Measurements from ENCODE around the gene LRCH4. TPM values are rescaled to one million over a fixed set of nuclear protein-coding genes. Genes with fewer than 3 reads are reported as not detected.

Gene LRCH4
- total and polyA plus RNA-seq, 2 of the 13 experiments (the other 11 are each of a cell fraction or from before 2014, with no cell fraction given): 7.0 to 9.3 TPM

DNA sequence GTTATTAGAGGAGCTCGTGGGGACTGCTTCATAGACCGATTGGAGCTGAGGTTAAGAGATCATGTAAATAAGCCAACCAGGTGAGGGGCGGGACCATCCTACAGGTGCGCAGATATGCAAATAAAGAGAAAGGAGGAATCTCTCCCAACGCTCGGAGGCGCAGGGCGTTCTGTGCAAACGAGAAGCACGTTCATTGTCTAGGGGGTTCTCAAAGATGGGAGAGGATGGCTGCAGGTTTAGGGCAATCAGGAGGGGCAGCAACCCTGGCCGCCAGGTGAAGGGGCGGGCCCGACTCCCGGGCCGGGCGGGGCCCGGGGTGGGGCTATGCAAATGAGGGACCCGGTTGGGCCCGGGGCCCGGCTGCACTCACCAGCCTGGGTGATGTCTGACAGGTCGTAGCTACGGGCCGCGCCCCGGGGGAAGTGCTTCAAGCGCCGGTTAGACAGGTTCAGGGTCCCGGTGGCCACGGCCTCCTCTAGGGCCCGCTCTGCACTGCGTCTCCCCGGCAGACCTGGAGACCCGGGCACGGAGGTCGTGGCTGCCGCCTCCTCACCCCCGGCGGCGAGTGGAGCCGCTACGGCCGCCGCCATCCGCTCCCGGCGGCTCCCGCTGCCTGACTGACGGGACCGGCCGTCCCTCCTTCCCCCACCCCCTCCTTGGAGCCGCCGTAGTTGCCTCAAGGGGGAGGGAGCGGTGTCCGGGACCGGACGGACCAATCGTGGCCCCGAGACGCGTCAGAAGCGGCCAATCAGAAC is at the start of gene LRCH4 (continued):
- TF ChIP-seq ZNF749 (CRISPR knock-in tag; IDR thresholded peaks at IDR 0.05; ENCODE audit: borderline replicate concordance) (no peak), MAF1 (CRISPR knock-in tag; IDR thresholded peaks at IDR 0.05; ENCODE audit: borderline replicate concordance) (0 out of 2 replicates have a peak, but pooled peaks have one; percentile 69), EED (CRISPR knock-in tag; IDR thresholded peaks at IDR 0.05) (0 out of 2 replicates have a peak, but pooled peaks have one; percentile 52), FOXC1 (CRISPR knock-in tag; IDR thresholded peaks at IDR 0.05; ENCODE audit: borderline replicate concordance) (peak; percentile 74; the same call in 1 of the 2 replicates), PTBP1 (IDR thresholded peaks at IDR 0.05; ENCODE audit: low read depth, low read length, poor library complexity, severe bottlenecking) (no peak), ZNF546 (CRISPR knock-in tag; conservative IDR thresholded peaks at IDR 0.05) (0 out of 2 replicates have a peak, but pooled peaks have one; percentile 43), DMAP1 (CRISPR knock-in tag; IDR thresholded peaks at IDR 0.05) (peak; percentile 69; the same call in 1 of the 2 replicates), ZNF562 (CRISPR knock-in tag; IDR thresholded peaks at IDR 0.05; ENCODE audit: borderline replicate concordance) (no peak), MXD4 (CRISPR knock-in tag; IDR thresholded peaks at IDR 0.05) (peak; percentile 81)
- TF ChIP-seq, protein P1, sequence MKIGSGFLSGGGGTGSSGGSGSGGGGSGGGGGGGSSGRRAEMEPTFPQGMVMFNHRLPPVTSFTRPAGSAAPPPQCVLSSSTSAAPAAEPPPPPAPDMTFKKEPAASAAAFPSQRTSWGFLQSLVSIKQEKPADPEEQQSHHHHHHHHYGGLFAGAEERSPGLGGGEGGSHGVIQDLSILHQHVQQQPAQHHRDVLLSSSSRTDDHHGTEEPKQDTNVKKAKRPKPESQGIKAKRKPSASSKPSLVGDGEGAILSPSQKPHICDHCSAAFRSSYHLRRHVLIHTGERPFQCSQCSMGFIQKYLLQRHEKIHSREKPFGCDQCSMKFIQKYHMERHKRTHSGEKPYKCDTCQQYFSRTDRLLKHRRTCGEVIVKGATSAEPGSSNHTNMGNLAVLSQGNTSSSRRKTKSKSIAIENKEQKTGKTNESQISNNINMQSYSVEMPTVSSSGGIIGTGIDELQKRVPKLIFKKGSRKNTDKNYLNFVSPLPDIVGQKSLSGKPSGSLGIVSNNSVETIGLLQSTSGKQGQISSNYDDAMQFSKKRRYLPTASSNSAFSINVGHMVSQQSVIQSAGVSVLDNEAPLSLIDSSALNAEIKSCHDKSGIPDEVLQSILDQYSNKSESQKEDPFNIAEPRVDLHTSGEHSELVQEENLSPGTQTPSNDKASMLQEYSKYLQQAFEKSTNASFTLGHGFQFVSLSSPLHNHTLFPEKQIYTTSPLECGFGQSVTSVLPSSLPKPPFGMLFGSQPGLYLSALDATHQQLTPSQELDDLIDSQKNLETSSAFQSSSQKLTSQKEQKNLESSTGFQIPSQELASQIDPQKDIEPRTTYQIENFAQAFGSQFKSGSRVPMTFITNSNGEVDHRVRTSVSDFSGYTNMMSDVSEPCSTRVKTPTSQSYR (CRISPR knock-in tag; IDR thresholded peaks at IDR 0.05; ENCODE audit: borderline replicate concordance): peak; percentile 100
- TF ChIP-seq, protein P2, sequence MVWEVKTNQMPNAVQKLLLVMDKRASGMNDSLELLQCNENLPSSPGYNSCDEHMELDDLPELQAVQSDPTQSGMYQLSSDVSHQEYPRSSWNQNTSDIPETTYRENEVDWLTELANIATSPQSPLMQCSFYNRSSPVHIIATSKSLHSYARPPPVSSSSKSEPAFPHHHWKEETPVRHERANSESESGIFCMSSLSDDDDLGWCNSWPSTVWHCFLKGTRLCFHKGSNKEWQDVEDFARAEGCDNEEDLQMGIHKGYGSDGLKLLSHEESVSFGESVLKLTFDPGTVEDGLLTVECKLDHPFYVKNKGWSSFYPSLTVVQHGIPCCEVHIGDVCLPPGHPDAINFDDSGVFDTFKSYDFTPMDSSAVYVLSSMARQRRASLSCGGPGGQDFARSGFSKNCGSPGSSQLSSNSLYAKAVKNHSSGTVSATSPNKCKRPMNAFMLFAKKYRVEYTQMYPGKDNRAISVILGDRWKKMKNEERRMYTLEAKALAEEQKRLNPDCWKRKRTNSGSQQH (CRISPR knock-in tag; IDR thresholded peaks at IDR 0.05; ENCODE audit: low read depth): no peak
- TF ChIP-seq, protein P3, sequence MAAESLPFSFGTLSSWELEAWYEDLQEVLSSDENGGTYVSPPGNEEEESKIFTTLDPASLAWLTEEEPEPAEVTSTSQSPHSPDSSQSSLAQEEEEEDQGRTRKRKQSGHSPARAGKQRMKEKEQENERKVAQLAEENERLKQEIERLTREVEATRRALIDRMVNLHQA (CRISPR knock-in tag; IDR thresholded peaks at IDR 0.05): no peak
- TF ChIP-seq, protein P4, sequence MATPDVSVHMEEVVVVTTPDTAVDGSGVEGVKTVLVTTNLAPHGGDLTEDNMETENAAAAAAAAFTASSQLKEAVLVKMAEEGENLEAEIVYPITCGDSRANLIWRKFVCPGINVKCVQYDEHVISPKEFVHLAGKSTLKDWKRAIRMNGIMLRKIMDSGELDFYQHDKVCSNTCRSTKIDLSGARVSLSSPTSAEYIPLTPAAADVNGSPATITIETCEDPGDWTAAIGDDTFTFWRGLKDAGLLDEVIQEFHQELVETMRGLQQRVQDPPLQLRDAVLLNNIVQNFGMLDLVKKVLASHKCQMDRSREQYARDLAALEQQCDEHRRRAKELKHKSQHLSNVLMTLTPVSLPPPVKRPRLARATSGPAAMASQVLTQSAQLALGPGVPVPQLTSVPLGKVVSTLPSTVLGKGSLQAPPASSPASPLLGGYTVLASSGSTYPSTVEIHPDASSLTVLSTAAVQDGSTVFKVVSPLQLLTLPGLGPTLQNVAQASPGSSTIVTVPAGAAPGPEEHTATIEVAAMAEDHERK (CRISPR knock-in tag; IDR thresholded peaks at IDR 0.05; ENCODE audit: low read depth): no peak
- TF ChIP-seq, protein P5, sequence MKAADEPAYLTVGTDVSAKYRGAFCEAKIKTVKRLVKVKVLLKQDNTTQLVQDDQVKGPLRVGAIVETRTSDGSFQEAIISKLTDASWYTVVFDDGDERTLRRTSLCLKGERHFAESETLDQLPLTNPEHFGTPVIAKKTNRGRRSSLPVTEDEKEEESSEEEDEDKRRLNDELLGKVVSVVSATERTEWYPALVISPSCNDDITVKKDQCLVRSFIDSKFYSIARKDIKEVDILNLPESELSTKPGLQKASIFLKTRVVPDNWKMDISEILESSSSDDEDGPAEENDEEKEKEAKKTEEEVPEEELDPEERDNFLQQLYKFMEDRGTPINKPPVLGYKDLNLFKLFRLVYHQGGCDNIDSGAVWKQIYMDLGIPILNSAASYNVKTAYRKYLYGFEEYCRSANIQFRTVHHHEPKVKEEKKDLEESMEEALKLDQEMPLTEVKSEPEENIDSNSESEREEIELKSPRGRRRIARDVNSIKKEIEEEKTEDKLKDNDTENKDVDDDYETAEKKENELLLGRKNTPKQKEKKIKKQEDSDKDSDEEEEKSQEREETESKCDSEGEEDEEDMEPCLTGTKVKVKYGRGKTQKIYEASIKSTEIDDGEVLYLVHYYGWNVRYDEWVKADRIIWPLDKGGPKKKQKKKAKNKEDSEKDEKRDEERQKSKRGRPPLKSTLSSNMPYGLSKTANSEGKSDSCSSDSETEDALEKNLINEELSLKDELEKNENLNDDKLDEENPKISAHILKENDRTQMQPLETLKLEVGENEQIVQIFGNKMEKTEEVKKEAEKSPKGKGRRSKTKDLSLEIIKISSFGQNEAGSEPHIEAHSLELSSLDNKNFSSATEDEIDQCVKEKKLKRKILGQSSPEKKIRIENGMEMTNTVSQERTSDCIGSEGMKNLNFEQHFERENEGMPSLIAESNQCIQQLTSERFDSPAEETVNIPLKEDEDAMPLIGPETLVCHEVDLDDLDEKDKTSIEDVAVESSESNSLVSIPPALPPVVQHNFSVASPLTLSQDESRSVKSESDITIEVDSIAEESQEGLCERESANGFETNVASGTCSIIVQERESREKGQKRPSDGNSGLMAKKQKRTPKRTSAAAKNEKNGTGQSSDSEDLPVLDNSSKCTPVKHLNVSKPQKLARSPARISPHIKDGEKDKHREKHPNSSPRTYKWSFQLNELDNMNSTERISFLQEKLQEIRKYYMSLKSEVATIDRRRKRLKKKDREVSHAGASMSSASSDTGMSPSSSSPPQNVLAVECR (CRISPR knock-in tag; IDR thresholded peaks at IDR 0.05; ENCODE audit: borderline replicate concordance): peak; percentile 88
- TF ChIP-seq, protein P6, sequence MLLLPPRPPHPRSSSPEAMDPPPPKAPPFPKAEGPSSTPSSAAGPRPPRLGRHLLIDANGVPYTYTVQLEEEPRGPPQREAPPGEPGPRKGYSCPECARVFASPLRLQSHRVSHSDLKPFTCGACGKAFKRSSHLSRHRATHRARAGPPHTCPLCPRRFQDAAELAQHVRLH (CRISPR knock-in tag; IDR thresholded peaks at IDR 0.05; ENCODE audit: borderline replicate concordance, low read depth): peak; percentile 76
- TF ChIP-seq, protein P7, sequence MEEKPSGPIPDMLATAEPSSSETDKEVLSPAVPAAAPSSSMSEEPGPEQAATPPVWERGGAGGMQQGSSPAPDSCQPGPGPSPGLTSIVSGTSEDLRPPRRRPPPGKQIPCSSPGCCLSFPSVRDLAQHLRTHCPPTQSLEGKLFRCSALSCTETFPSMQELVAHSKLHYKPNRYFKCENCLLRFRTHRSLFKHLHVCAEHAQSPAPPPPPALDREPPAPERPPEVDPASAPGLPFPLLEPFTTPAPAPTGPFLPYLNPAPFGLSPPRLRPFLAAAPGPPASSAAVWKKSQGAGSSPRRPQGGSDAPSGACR (CRISPR knock-in tag; IDR thresholded peaks at IDR 0.05): peak; percentile 30; the same call in 1 of the 2 replicates

Measured in HepG2 (cell line).